GM21423 (cell line): ENCODE measurements around the gene ANKS1A.

ENCODE experiments used
- ATAC-seq: cut with Tn5 transposase; IDR thresholded peaks from one replicate; pipeline ENCODE4 v1.9.1; 2021; ENCODE audit warnings: mild to moderate bottlenecking, moderate library complexity; ENCODE audit not compliant: unreplicated experiment

The ANKS1A gene

GRCh38 chr6:35036059-35036827 is 147.2 kb downstream of the ANKS1A start:
- no peak for ATAC-seq

DNA sequence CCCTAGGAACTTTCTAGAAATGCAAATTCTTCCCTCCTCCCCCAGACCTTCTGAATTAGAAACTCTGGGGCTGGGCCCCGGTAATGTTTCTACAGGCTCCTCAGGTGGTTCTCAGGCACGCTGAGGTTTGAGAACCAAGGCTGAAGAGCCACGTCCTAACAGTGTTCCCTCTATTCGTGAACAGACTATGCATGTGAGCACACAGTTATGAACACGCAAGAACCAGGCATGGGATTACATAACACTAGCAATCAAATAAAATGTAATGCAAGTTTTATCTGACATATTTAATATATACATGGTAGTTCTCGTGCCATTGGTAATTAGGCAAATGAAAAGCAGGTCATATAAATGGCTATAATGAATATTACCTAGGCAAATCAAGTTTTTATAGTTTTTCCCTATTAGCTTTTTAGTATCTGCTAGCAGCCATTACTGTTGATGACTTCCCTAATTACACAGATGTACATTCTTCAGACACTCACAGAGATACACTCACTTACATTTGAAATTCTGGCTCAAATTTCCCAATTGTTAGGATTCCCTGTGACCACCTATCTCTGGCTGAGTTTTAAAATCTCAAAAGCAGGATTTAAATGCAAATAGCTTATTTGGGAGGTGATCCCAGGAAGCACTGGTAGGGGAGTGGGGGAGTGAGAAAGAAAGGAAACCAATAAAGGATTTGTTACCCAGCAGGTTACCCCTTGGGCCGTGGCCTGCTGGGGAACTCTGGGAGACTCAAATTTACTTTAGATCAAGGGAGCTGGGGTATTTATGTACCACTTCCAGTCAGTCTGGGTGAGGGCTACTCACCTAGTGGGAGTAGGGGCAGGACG is 148.0 kb downstream of the ANKS1A start:
- ATAC-seq, result no peak

GRCh38 chr6:35037664-35038038 is 148.6 kb downstream of the ANKS1A start:
- ATAC-seq, result no peak

GRCh38 chr6:35038076-35038475 is 149.0 kb downstream of the ANKS1A start:
- no peak for ATAC-seq

- ATAC-seq, result no peak
These were observed 151.3 kb downstream of the ANKS1A start for GRCh38 chr6:35040398-35040797.

- no peak for ATAC-seq
These were observed 152.2 kb downstream of the ANKS1A start for GRCh38 chr6:35041086-35041861.

- ATAC-seq, result no peak
These were observed 153.2 kb downstream of the ANKS1A start for GRCh38 chr6:35042031-35042815.

DNA sequence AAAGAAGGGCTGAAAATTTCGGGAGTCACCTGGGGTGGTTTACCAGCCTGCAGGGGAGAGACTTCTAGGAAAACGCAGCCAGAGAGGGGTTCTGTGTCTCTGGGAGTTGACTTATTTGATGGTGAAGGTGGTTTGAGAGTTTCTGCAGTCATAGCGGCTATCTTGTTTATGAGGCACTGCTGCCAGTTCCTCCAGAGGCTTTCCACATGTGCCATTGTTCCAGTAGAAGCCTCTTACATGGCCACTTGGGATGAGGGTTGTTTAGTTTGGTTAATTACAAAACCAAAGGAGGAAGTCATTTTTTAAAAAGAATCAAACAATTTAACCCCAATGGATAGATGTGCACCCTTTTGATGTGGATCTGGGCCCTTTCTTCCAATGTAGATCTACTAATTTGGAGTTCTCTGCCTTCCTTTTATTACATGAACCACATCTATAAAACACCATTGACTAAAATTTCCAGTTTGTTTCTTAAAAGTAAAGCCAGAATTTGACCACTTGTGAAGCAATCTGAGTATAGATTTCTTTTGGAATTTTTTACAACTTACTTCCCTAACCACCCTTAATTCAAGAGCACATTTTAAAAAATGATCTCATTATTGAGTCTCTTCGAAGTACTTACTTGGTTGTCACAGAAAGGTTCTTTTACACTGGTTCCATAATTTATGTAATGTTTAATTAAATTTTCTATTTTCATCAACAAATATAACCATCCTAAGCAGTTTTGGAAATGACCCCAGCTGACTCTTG is 154.5 kb downstream of the ANKS1A start:
- no peak for ATAC-seq

DNA sequence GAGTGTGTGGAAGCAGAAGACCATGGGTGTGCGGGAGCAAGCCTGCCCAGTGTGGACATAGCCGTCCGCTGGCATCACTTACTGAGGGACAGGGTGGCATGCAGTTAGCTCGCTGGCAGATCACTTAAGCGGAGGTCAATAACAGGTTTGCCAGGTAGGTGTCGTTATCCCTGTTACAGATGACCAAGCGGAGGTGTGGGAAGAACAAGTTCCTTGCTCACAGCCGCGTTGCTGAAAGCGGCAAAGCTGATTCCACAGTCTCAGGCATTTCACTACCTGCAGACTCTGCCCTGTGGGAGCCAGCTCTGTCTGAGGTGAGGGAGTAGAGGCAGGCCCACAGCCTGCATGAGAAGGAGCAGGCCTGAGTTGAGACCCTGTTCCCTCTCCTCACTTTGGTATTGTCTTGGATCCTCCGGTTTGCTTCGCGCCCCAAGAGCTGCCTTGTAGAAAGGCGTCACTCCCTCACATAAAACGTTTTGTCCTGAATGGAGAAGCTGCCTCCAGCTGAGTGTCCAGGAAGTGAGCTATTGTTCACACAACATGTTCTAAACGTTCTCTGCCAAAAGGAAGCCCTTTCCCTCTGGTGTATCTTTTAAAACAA is 155.2 kb downstream of the ANKS1A start:
- no peak for ATAC-seq

- ATAC-seq, result no peak
These were observed 155.8 kb downstream of the ANKS1A start for GRCh38 chr6:35044761-35045421.

DNA sequence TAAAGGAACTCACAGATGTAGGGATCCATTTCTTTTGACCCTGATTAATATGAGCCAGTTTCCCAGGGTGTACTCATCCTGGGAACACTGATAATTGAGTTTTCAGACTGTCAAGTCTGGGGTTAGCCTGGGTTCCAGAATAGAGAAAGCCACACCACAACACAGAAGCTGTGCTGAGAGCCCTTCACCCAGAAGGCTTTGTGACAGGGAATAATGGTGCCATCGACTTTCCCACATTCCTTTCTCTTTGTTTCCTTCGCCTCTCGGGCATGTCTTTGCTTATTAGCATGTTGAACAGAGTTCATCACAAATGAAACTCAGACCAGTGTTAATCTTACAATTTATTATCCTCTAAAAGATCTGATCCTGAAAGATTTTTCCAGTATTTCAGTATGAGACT is 157.0 kb downstream of the ANKS1A start:
- no peak for ATAC-seq

DNA sequence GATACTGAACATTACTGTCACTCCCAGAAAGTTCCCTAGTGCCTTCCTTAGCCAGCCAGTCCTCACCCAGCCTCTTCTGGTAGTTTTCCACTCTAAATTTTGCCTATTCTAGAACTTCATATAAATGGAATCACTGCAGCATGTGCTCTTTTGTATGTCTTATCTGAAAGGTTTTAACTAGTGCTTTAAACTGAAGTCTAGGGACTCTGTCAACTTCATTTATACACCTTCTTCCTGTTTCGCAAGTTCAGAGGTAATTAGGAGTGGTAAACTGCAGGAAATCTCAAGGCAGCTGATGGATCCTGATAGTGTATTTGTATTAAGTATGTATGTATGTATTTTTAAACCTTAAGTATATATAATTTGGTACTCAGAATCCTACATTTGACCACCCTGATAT is 157.8 kb downstream of the ANKS1A start:
- no peak for ATAC-seq

DNA sequence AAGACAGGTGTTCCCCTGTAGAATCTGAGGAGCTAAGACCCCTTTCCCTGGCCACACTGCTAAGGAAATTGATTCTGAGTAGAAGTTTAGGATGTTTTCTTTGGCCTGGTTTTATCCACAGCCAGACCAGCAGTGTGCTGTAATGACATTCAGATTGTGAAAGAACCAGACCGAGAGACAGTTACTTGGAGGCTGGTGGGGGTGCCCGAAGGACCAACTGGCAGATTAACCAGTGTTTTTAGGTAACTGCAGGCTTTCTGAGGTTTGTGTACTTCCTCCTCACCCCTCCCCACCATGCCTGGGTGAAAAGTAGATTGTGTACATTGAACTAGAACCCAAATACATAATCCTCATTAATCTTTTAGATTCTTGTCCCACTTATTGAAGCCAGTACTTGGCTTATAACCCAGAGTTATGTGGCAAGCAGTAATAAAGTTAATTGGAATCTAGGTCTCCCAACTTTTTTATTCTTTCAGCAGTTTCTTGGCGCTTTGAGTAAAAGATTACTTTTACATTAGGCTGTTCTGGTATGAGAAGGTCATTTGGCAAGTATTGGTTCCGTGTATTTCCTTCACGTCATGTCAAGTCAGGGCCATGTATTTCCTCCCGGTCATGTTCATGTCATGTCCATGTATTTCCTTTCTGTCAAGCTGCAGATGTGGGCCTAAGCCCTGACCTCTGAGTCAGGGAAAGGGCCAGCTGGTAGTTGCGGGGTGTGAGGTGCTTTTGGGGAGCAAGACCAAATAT is 158.4 kb downstream of the ANKS1A start:
- no peak for ATAC-seq

GRCh38 chr6:35048031-35048613 is 159.1 kb downstream of the ANKS1A start:
- no peak for ATAC-seq

DNA sequence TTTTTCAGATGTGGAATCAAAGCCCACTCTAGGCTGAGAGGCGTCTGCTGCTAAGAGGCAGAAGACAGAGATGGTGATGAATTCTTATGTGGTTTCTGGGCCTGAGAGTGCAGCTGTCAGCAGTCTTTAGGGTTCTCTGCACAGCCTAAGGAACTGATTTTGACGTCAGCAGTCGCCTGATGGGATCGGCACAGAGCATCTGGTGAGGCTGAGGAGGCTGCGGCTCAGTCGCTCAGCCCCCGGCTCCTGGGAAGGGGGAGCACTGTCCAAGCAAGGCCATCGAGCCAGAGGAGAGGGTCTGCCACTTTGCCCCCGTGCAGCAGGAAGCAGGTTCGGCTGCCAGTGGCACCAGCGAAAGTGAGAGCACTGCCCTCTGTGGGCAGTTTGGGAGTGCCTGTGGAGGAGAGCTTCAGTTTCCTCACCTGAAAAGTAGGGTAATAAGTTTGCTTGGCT is 159.6 kb downstream of the ANKS1A start:
- no peak for ATAC-seq

DNA sequence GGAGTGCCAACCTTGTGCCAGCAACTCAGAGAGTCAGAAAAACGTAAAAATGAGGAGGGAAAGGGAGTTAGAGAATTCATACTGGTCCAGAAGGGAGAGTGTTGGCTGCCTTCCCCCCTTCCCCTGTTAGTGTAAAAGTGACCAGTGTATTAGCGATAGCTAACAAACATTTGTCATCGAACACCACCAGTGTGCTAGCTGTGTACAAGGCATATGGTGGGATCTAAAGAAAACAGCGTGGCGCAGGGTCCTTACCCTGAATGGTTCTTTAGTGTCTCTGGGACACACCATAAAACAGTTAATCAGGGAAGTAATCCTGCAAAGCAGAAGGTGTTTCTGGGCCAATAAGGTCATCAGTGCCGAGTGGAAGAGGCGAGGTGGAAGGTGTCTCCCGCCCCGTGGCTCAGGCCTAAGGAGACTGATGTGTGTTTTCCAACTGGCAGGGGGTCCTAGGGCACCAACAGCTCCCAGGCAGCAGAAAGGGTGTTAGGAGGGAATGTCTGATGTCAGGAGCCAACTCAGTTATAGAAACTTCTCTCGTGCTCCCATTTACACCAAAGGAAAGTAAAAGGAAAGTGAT is 160.2 kb downstream of the ANKS1A start:
- no peak for ATAC-seq

GRCh38 chr6:35049900-35050756 is 161.1 kb downstream of the ANKS1A start:
- no peak for ATAC-seq
